ENCODE data around the gene MAP4K5.

DNA sequence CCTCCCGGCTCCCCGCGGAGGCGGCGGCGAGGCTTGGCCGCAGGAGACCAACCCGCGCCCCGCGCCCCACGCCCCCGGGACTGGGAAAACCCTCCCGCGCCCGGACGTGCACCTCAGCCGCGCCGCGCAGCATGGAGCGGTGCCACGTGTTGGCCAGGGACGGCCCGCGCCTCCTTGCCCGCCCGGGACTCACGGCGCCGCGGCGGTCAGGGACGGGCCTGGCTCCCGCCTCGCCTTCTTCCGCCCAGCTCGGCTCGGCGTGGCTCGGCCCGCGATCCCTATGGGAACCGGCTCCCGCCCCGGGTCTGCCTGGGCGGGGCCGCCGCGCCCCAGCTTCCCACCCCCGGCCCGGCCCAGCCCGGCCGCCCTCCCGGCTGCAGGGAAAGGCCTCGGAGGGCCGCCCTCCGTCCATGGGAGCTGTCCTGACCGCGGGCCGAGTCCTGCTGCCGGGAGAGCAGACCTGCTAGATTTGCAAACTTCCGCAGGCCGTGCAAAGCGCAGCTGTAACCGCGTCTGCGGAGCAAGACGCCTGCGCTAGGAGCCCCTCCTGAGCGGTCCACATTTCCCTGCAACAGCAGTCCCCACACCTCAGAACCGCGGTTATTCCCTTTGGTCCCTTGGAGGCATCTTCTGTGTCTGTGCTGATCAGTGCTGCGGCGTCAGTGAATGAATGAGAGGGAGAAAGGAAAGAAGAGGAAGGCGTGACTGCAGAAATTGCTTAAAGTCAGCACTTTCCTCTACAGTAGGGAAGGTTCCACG, 135.6 kb downstream of the MAP4K5 start, which contains the start of gene CDKL1:
- TF ChIP-seq, protein P1, sequence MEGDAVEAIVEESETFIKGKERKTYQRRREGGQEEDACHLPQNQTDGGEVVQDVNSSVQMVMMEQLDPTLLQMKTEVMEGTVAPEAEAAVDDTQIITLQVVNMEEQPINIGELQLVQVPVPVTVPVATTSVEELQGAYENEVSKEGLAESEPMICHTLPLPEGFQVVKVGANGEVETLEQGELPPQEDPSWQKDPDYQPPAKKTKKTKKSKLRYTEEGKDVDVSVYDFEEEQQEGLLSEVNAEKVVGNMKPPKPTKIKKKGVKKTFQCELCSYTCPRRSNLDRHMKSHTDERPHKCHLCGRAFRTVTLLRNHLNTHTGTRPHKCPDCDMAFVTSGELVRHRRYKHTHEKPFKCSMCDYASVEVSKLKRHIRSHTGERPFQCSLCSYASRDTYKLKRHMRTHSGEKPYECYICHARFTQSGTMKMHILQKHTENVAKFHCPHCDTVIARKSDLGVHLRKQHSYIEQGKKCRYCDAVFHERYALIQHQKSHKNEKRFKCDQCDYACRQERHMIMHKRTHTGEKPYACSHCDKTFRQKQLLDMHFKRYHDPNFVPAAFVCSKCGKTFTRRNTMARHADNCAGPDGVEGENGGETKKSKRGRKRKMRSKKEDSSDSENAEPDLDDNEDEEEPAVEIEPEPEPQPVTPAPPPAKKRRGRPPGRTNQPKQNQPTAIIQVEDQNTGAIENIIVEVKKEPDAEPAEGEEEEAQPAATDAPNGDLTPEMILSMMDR (IDR thresholded peaks at IDR 0.05) = no peak
- TF ChIP-seq POLR2A (IDR thresholded peaks at IDR 0.05) = peak in 1 of 2 donors; percentile 7

Measured in vagina (tissue), 2 donors.